Measurements from ENCODE around the gene OGFRL1. TPM values are rescaled to one million over a fixed set of nuclear protein-coding genes. Genes with fewer than 3 reads are reported as not detected.

The OGFRL1 gene
- total RNA-seq, 1 experiment from 2014 or later: 6.9 TPM

DNA sequence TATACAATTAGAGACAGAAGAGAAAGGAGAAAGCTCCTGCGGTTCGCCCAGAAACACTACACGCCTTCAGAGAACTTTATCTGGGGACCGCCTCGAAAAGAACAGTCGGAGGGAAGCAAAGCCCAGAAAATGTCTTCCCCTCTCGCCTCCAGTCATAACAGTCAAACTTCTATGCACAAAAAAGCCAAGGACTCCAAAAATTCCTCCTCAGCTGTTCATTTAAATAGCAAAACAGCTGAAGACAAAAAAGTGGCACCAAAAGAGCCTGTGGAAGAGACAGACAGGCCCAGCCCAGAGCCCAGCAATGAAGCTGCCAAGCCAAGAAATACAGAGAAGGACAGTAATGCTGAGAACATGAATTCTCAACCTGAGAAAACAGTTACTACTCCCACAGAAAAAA is 12.9 kb downstream of the OGFRL1 start:
- no peak overlapping the region for H3K4me3 Mint-ChIP-seq (ENCODE audit: unreplicated experiment)
- ChIA-PET POLR2A (no interaction called here), CTCF (no interaction called here)
- no peaks in the 10 kb centered on the region for H3K27me3 Mint-ChIP-seq (ENCODE audit: insufficient read depth, unreplicated experiment)
- no peaks in the 10 kb centered on the region for H3K9me3 Mint-ChIP-seq (ENCODE audit: unreplicated experiment)
- Histone ChIP-seq H3K9me3 (no peaks in the 10 kb centered on the region), H3K36me3 (ENCODE audit: control insufficient read depth, insufficient read depth, low read length) (no peaks in the 10 kb centered on the region), H3K4me3 (ENCODE audit: low read depth, low read length) (no peak overlapping the region), H3K27me3 (replicated peaks; ENCODE audit: control insufficient read depth, insufficient read depth, low read length) (no peaks in the 10 kb centered on the region), H3K4me1 (no peaks in the 10 kb centered on the region)
- TF ChIP-seq, protein P1, sequence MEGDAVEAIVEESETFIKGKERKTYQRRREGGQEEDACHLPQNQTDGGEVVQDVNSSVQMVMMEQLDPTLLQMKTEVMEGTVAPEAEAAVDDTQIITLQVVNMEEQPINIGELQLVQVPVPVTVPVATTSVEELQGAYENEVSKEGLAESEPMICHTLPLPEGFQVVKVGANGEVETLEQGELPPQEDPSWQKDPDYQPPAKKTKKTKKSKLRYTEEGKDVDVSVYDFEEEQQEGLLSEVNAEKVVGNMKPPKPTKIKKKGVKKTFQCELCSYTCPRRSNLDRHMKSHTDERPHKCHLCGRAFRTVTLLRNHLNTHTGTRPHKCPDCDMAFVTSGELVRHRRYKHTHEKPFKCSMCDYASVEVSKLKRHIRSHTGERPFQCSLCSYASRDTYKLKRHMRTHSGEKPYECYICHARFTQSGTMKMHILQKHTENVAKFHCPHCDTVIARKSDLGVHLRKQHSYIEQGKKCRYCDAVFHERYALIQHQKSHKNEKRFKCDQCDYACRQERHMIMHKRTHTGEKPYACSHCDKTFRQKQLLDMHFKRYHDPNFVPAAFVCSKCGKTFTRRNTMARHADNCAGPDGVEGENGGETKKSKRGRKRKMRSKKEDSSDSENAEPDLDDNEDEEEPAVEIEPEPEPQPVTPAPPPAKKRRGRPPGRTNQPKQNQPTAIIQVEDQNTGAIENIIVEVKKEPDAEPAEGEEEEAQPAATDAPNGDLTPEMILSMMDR (IDR thresholded peaks at IDR 0.05; ENCODE audit: insufficient read depth in 1 of 2, low read depth in 1 of 2, low read length in 1 of 2, severe bottlenecking in 1 of 2, unreplicated experiment in 1 of 2): no peak
- no peak for DNase-seq
- intact Hi-C loops (cut with micrococcal nuclease; ENCODE audit: unreplicated experiment): no loop called here
- no TSS peak for BruUV-seq (replicated peaks)
- no peak overlapping the region for H3K27ac Mint-ChIP-seq (ENCODE audit: unreplicated experiment)
- no peaks in the 10 kb centered on the region for H3K4me1 Mint-ChIP-seq (ENCODE audit: low read depth, unreplicated experiment)
- peaks cover 11% of the 10 kb centered on the region for H3K36me3 Mint-ChIP-seq (ENCODE audit: insufficient read depth, unreplicated experiment)

DNA sequence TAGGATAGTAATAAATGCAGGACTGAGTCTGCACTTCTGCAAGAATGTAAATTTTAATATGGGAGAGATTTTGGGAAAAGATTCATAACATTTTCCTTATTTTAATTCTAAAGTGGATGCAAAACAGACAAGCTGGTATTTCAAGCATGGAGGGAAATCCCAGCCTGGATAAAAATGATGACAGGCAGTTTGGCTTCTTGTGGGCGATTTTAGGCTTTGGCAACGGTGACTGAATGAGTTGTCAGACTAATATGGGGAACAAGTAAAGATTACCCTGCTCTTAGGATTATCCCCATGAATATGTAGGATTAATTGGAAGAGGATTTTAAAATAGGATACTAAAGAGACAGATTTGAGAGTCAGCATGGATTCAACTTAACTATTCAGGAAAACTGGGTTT is 21.0 kb downstream of the OGFRL1 start:
- Histone ChIP-seq H3K36me3 (ENCODE audit: control insufficient read depth, insufficient read depth, low read length) (no peaks in the 10 kb centered on the region), H3K4me1 (no peaks in the 10 kb centered on the region), H3K9me3 (no peaks in the 10 kb centered on the region), H3K27me3 (replicated peaks; ENCODE audit: control insufficient read depth, insufficient read depth, low read length) (no peaks in the 10 kb centered on the region), H3K4me3 (ENCODE audit: low read depth, low read length) (no peak overlapping the region)
- no peak overlapping the region for H3K27ac Mint-ChIP-seq (ENCODE audit: unreplicated experiment)
- H3K36me3 Mint-ChIP-seq (ENCODE audit: insufficient read depth, unreplicated experiment): no peaks in the 10 kb centered on the region
- POLR2A ChIA-PET: no interaction called here
- peaks cover 6% of the 10 kb centered on the region for H3K4me1 Mint-ChIP-seq (ENCODE audit: low read depth, unreplicated experiment)
- TF ChIP-seq, protein P1 (IDR thresholded peaks at IDR 0.05; ENCODE audit: insufficient read depth in 1 of 2, low read depth in 1 of 2, low read length in 1 of 2, severe bottlenecking in 1 of 2, unreplicated experiment in 1 of 2): no peak
- CTCF ChIA-PET: no interaction called here
- intact Hi-C loops (cut with micrococcal nuclease; ENCODE audit: unreplicated experiment): no loop called here
- no peaks in the 10 kb centered on the region for H3K27me3 Mint-ChIP-seq (ENCODE audit: insufficient read depth, unreplicated experiment)
- no TSS peak for BruUV-seq (replicated peaks)
- no peak overlapping the region for H3K4me3 Mint-ChIP-seq (ENCODE audit: unreplicated experiment)
- no peaks in the 10 kb centered on the region for H3K9me3 Mint-ChIP-seq (ENCODE audit: unreplicated experiment)
- no peak for DNase-seq

DNA sequence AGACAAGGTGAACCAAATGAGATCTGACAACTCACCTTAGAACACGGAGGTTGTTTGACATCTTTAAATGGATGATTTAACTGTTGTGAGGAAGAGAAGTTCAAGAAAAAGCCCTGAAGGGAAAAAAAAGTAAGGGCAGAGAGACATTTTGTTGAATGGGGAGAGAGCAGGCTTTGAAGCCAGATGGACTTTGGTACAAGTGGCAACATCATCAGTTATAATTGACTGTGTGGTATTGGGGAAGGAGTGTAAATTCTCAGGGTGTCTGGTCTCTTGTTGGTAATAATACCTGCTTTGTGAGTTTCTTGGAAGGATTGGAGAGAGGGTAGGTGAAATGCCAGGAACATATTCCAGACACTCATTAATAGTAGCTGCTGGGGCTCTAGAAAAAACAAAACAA is 21.6 kb downstream of the OGFRL1 start:
- Mint-ChIP-seq H3K4me3 (ENCODE audit: unreplicated experiment) (no peak overlapping the region), H3K4me1 (ENCODE audit: low read depth, unreplicated experiment) (peaks cover 6% of the 10 kb centered on the region), H3K9me3 (ENCODE audit: unreplicated experiment) (no peaks in the 10 kb centered on the region), H3K27me3 (ENCODE audit: insufficient read depth, unreplicated experiment) (no peaks in the 10 kb centered on the region), H3K27ac (ENCODE audit: unreplicated experiment) (no peak overlapping the region), H3K36me3 (ENCODE audit: insufficient read depth, unreplicated experiment) (no peaks in the 10 kb centered on the region)
- BruUV-seq (replicated peaks): no TSS peak
- TF ChIP-seq, protein P1 (IDR thresholded peaks at IDR 0.05; ENCODE audit: insufficient read depth in 1 of 2, low read depth in 1 of 2, low read length in 1 of 2, severe bottlenecking in 1 of 2, unreplicated experiment in 1 of 2): no peak
- CTCF ChIA-PET: no interaction called here
- no peak for DNase-seq
- Histone ChIP-seq H3K9me3 (no peaks in the 10 kb centered on the region), H3K36me3 (ENCODE audit: control insufficient read depth, insufficient read depth, low read length) (no peaks in the 10 kb centered on the region), H3K4me1 (no peaks in the 10 kb centered on the region), H3K4me3 (ENCODE audit: low read depth, low read length) (no peak overlapping the region), H3K27me3 (replicated peaks; ENCODE audit: control insufficient read depth, insufficient read depth, low read length) (no peaks in the 10 kb centered on the region)
- POLR2A ChIA-PET: no interaction called here
- intact Hi-C loops (cut with micrococcal nuclease; ENCODE audit: unreplicated experiment): no loop called here

All from Caco-2 (cell line).